ENCODE results near the gene CERS1. TPM values are rescaled to one million over a fixed set of nuclear protein-coding genes. Genes with fewer than 3 reads are reported as not detected.

Gene CERS1
- total RNA-seq, 2 donors from 2014 or later, result 0.26 to 0.66 TPM

GRCh38 chr19:18908917-18909619 lies 13.1 kb upstream of the CERS1 start:
- DNase-seq, result no peak

DNA sequence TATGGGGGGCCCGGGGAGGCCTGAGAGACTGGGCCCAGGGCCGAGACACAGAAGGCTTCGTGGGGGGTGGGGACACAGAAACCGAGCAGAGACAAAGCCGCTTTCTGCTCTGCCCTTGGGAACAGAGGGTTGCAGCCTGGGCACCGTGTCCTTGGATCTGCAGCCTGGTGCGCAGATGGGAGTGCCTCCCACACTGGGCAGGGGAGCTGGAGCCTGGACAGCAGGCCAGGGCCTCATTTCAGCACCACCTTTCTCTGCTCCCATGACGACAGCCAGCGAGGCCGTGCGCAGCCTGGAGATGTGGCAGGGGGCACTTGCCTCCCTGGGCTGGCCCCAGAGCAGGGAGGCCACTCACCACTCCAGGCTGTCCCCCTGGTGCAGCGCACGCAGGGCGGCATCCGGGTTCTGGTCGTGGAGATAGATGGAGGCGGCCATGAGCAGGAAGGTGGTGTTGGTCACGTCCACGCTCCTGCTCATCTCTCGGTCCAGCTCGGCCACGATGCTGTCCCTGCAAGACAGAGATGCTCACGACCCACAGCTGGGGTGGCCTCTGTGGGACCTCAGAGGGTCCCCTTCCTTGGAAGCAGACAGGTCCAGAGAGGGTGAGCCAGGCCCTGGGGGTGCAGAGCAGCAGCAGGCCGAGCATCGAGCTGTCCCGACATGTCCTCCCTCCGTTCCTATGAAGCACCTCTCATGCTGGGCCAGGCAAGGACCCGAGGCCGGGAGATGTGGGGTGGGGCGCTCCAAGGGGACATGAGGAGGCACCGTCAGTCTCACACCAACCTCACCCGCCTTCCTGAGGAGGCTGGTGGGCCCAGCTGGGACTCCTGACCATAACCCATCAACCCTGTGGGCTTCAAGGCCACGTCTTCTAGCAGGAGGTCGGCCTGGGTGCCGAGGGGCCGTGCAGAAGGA lies 10.9 kb upstream of the CERS1 start:
- peaks cover 0 to 25% of the 10 kb centered on the region in 2 donors for H3K36me3 ChIP-seq (replicated peaks in 1 of 2; ENCODE audit: insufficient read depth in 1 of 2, low read depth in 2 of 2)
- TF ChIP-seq POLR2A (IDR thresholded peaks at IDR 0.05), result no peak
- no peak for TF ChIP-seq CTCF (IDR thresholded peaks at IDR 0.05)
- H3K27ac ChIP-seq, result no peak overlapping the region
- no peaks in the 10 kb centered on the region for H3K9me3 ChIP-seq
- H3K4me3 ChIP-seq, result no peak overlapping the region
- H3K27me3 ChIP-seq, result no peaks in the 10 kb centered on the region
- H3K4me1 ChIP-seq, result no peaks in the 10 kb centered on the region
- ATAC-seq, result no peak
- WGBS, 2 donors, result 87% methylated on average over 30 of the region's 36 CpGs; no CpG with 5 or more reads in 1 of the 2 donors
- intact Hi-C loops (cut with DNase I), result no loop called here
- no peak for DNase-seq

More at GRCh38 chr19:18908917-18909619, 13.1 kb upstream of the CERS1 start:
- Histone ChIP-seq H3K27me3 (no peaks in the 10 kb centered on the region), H3K4me1 (no peaks in the 10 kb centered on the region), H3K36me3 (replicated peaks in 1 of 2; ENCODE audit: insufficient read depth in 1 of 2, low read depth in 2 of 2) (peaks cover 0 to 22% of the 10 kb centered on the region in 2 donors), H3K9me3 (no peaks in the 10 kb centered on the region), H3K4me3 (no peak overlapping the region), H3K27ac (no peak overlapping the region)
- WGBS, 2 donors, result 90 to 91% methylated on average over 15 to 17 of the region's 17 CpGs
- ATAC-seq, result no peak
- TF ChIP-seq POLR2A (IDR thresholded peaks at IDR 0.05) (no peak), CTCF (IDR thresholded peaks at IDR 0.05) (no peak)
- intact Hi-C loops (cut with DNase I), result no loop called here

DNA sequence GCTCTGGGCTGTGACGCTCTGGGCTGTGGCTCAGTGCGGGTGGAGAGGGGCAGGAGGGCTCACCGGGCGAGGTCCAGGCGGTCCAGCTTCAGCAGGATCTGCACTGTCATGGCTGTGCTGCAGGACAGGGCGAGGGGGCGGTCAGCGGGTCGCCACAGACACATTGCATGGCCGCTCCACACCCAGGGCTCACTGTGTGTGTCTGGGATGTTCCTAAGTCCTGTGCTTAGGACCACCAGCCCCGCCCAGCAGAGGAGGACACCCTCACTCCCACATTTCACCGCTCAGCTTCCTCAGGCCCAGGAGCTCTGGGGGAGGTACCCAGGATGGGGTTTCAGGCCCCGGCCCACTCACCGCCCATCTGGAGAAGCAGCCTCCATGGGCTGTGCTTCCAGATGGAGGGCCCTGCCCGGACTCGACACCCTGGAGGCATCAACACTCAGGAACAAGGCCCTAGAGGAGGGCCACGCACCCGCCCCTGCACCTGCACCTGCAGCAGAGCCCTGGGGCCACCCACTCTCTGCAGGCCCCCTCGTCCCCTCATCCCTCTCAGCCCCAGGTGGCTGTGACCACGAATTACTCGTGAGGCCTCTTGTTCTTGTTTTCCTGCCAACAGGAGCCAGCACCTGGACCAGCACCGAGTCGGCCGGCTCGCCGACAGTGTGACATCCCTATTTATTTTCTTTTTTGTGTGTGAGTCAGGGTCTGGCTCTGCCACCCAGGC lies 9.7 kb upstream of the CERS1 start:
- H3K36me3 ChIP-seq (replicated peaks in 1 of 2; ENCODE audit: insufficient read depth in 1 of 2, low read depth in 2 of 2), result peaks cover 0 to 32% of the 10 kb centered on the region in 2 donors
- no peak overlapping the region for H3K4me3 ChIP-seq
- 79 to 85% methylated on average over 15 to 22 of the region's 26 CpGs for WGBS, 2 donors
- no peaks in the 10 kb centered on the region for H3K27me3 ChIP-seq
- no peak for TF ChIP-seq POLR2A (IDR thresholded peaks at IDR 0.05)
- no peak for TF ChIP-seq CTCF (IDR thresholded peaks at IDR 0.05)
- no peak for ATAC-seq
- H3K4me1 ChIP-seq, result no peaks in the 10 kb centered on the region
- no peak overlapping the region for H3K27ac ChIP-seq
- H3K9me3 ChIP-seq, result no peaks in the 10 kb centered on the region
- intact Hi-C loops (cut with DNase I), result no loop called here
- DNase-seq, result no peak

- Histone ChIP-seq H3K9me3 (no peaks in the 10 kb centered on the region), H3K36me3 (replicated peaks in 1 of 2; ENCODE audit: insufficient read depth in 1 of 2, low read depth in 2 of 2) (peaks cover 3 to 32% of the 10 kb centered on the region in 2 donors), H3K27me3 (no peaks in the 10 kb centered on the region), H3K4me1 (no peaks in the 10 kb centered on the region), H3K27ac (no peak overlapping the region), H3K4me3 (no peak overlapping the region)
- DNase-seq, result no peak
- TF ChIP-seq POLR2A (IDR thresholded peaks at IDR 0.05) (no peak), CTCF (IDR thresholded peaks at IDR 0.05) (no peak)
- intact Hi-C loops (cut with DNase I), result no loop called here
- ATAC-seq, result no peak
- 81% methylated on average over 8 of the region's 8 CpGs; no CpG with 5 or more reads in 1 of the 2 donors for WGBS, 2 donors
Measured at GRCh38 chr19:18905058-18905456, 9.1 kb upstream of the CERS1 start.
